Smooth muscle cell (in vitro differentiated cells): ENCODE results near the gene LGR6. TPM values are rescaled to one million over a fixed set of nuclear protein-coding genes. Genes with fewer than 3 reads are reported as not detected.

Experiments
- DNase-seq: peaks from one replicate; lab custom pipeline; 2025; ENCODE audit not compliant: unreplicated experiment; lab: John Stamatoyannopoulos, UW
- H2AFZ ChIP-seq: fragments of 200-600 bp; sonication (generic); 2 replicates; pipeline ENCODE4 v1.6.0; 2016; ENCODE audit warnings: antibody characterized with exemption, low read depth, mild to moderate bottlenecking
- H3F3A ChIP-seq: fragments of 200-600 bp; sonication (generic); 2 replicates; pipeline ENCODE4 v1.6.0; 2017; ENCODE audit warnings: antibody characterized with exemption, low read depth
- H3K27ac ChIP-seq: fragments of 200-600 bp; sonication (generic); 2 replicates; pipeline ENCODE4 v1.5.1; 2016; ENCODE audit warnings: low read depth, mild to moderate bottlenecking
- H3K27me3 ChIP-seq: fragments of 200-600 bp; sonication (generic); 2 replicates; pipeline ENCODE4 v1.6.1; 2016; ENCODE audit warnings: low read depth, mild to moderate bottlenecking
- H3K36me3 ChIP-seq: fragments of 200-600 bp; sonication (generic); 2 replicates; pipeline ENCODE4 v1.5.1; 2016; ENCODE audit warnings: low read depth
- H3K4me1 ChIP-seq: fragments of 200-600 bp; sonication (generic); 2 replicates; pipeline ENCODE4 v1.5.1; 2016; ENCODE audit warnings: low read depth
- H3K4me2 ChIP-seq: fragments of 200-600 bp; sonication (generic); 2 replicates; pipeline ENCODE4 v1.6.0; 2016; ENCODE audit warnings: mild to moderate bottlenecking
- H3K4me3 ChIP-seq: fragments of 200-600 bp; sonication (generic); 2 replicates; pipeline ENCODE4 v1.5.1; 2016; ENCODE audit warnings: mild to moderate bottlenecking
- H3K79me2 ChIP-seq: fragments of 200-600 bp; sonication (generic); 2 replicates; pipeline ENCODE4 v1.6.0; 2016; ENCODE audit warnings: low read depth, mild to moderate bottlenecking
- H3K9ac ChIP-seq: fragments of 200-600 bp; sonication (generic); 2 replicates; pipeline ENCODE4 v1.6.0; 2016; ENCODE audit warnings: low read depth
- H3K9me3 ChIP-seq: fragments of 200-600 bp; sonication (generic); replicated peaks from 2 replicates; pipeline ENCODE4 v1.5.1; 2016; ENCODE audit warnings: low read depth
- H4K20me1 ChIP-seq: fragments of 200-600 bp; sonication (generic); 2 replicates; pipeline ENCODE4 v1.6.0; 2016; ENCODE audit warnings: low read depth
- CTCF ChIP-seq: fragments of 200-600 bp; sonication (generic); IDR thresholded peaks from 2 replicates; pipeline ENCODE4 v1.5.1; 2017; ENCODE audit warnings: borderline replicate concordance, mild to moderate bottlenecking, antibody characterized with exemption; ENCODE audit not compliant: insufficient read depth, poor library complexity, severe bottlenecking
- WGBS: methylation state at CpG from one replicate; pipeline ENCODE4 v1.1.7; 2016; ENCODE audit warnings: low lambda C conversion rate; 5-methylcytosine and 5-hydroxymethylcytosine counted together
- polyA plus RNA-seq: library from polyadenylated mRNA; unstranded; fragments of >200 nt; fragmentation: Nextera tagmentation; extraction: Ambion mirVana; gene quantifications from 2 replicates; pipeline ENCODE4 v1.2.1, GENCODE V29; 2016
- total RNA-seq: library from RNA; depleted of rRNA; stranded (reverse); fragments of >200 nt; gene quantifications from 2 replicates; pipeline ENCODE4 v1.2.3, GENCODE V29; 2014

LGR6 gene
- total and polyA plus RNA-seq, 2 experiments from 2014 or later, result 1.8 to 2.9 TPM

- H3K4me1 ChIP-seq, result peaks cover 6% of the 10 kb centered on the region
- H3K36me3 ChIP-seq, result no peaks in the 10 kb centered on the region
- no peaks in the 10 kb centered on the region for H4K20me1 ChIP-seq
- no peaks in the 10 kb centered on the region for H3F3A ChIP-seq
- H3K4me3 ChIP-seq, result no peak overlapping the region
- DNase-seq, result no peak
- WGBS, result 96% methylated on average over 6 of the region's 6 CpGs
- H3K4me2 ChIP-seq, result no peak overlapping the region
- H3K79me2 ChIP-seq, result no peaks in the 10 kb centered on the region
- H3K9me3 ChIP-seq, result no peaks in the 10 kb centered on the region
- H3K9ac ChIP-seq, result no peak overlapping the region
- TF ChIP-seq CTCF, result no peak
- H3K27me3 ChIP-seq, result no peaks in the 10 kb centered on the region
- H3K27ac ChIP-seq, result no peak overlapping the region
- H2AFZ ChIP-seq, result no peak overlapping the region
These were observed 47.9 kb downstream of the LGR6 start for GRCh38 chr1:202241376-202242079.

DNA sequence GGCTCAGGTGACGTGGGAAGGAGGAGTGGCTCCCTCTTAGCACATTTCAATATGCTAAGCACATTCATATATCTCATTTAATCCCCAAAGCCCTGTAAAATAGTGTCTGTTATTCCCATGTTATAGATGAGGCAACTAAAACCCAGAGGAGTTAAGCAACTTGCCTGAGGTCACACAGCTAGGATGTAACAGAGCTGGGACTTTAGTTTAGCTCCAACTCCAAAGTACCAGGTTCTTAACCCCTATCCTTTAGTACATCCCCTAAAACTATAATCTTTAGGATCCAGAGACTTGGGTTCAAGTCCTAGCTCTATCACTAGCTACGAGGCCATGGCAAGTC lies 48.5 kb downstream of the LGR6 start:
- Histone ChIP-seq H3K4me2 (no peak overlapping the region), H3K79me2 (no peaks in the 10 kb centered on the region), H3F3A (no peaks in the 10 kb centered on the region), H3K4me3 (no peak overlapping the region), H4K20me1 (no peaks in the 10 kb centered on the region), H3K27ac (no peak overlapping the region), H3K27me3 (no peaks in the 10 kb centered on the region), H3K4me1 (peaks cover 5% of the 10 kb centered on the region), H3K36me3 (no peaks in the 10 kb centered on the region), H2AFZ (no peak overlapping the region), H3K9me3 (no peaks in the 10 kb centered on the region), H3K9ac (no peak overlapping the region)
- 90% methylated on average over 2 of the region's 2 CpGs for WGBS
- TF ChIP-seq CTCF, result no peak
- no peak for DNase-seq

DNA sequence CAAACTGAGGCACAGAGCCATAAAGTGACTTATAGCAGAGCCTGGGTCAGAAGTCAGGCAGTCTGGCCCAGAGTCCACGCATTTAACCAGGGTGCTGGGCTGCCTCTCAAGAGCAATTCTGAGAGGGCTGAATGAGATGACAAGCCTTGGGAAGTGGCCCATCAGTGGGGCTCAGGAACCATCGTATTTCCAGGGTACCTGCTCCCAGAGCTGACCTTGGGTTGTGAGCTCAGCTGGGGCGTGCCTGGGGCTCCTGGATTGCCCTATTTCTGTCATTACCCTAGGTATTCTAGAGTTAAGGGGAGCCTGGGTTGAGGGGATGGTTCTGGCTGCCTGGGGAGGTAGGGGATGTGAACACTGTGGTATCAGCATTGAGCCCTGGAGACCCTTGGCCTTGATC lies 49.4 kb downstream of the LGR6 start:
- no peak overlapping the region for H3K4me3 ChIP-seq
- H3K27ac ChIP-seq, result no peak overlapping the region
- no peak overlapping the region for H3K4me2 ChIP-seq
- H4K20me1 ChIP-seq, result no peaks in the 10 kb centered on the region
- TF ChIP-seq CTCF, result no peak
- H3K4me1 ChIP-seq, result no peaks in the 10 kb centered on the region
- 88% methylated on average over 3 of the region's 3 CpGs for WGBS
- H3K9me3 ChIP-seq, result no peaks in the 10 kb centered on the region
- H3K79me2 ChIP-seq, result no peaks in the 10 kb centered on the region
- no peak for DNase-seq
- no peaks in the 10 kb centered on the region for H3K36me3 ChIP-seq
- H3K27me3 ChIP-seq, result no peaks in the 10 kb centered on the region
- H3F3A ChIP-seq, result no peaks in the 10 kb centered on the region
- no peak overlapping the region for H2AFZ ChIP-seq
- H3K9ac ChIP-seq, result no peak overlapping the region

DNA sequence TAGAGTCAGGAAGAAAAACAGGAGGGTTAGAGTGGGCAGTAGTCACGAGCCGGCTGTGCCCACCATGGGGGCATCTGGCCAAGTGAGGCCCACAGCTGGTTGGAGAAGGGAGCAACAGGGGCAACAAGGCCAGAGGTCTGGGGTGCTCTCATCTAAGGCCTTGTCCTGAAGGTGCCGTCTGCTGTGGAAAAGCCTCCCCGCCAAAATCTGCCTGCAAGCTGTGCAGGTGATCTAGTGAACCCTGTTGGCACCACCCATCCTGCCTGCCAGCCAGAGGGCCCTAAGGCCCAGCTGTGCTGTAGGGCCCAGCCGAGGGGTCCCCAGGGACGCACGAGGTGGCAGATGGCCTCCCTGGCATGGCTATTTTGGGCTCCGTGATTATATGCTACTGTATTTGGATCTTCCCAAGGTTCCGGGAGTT lies 51.3 kb downstream of the LGR6 start:
- Histone ChIP-seq H3K79me2 (no peaks in the 10 kb centered on the region), H3K4me2 (no peak overlapping the region), H3K9ac (no peak overlapping the region), H3K27ac (no peak overlapping the region), H3K4me1 (no peaks in the 10 kb centered on the region), H4K20me1 (no peaks in the 10 kb centered on the region), H3K9me3 (no peaks in the 10 kb centered on the region), H2AFZ (no peak overlapping the region), H3K36me3 (no peaks in the 10 kb centered on the region), H3F3A (no peaks in the 10 kb centered on the region), H3K4me3 (no peak overlapping the region), H3K27me3 (no peaks in the 10 kb centered on the region)
- TF ChIP-seq CTCF, result no peak
- WGBS, result 94% methylated on average over 9 of the region's 9 CpGs
- no peak for DNase-seq
